Vagina (tissue), 2 donors: Measurements from ENCODE around the gene SMIM28.

Experiments used
- POLR2A ChIP-seq, 2 donors: fragments of 450-650 bp; IDR thresholded peaks; one replicate each; pipeline ENCODE4 v1.6.1; 2017; ENCODE audit warnings: antibody characterized with exemption in 2 of 2, mild to moderate bottlenecking in 2 of 2, moderate library complexity in 2 of 2
- TF ChIP-seq, protein P1 (sequence below), 3 experiments: fragments of 450-650 bp in 2 of 3; fragments of 200-600 bp in 1 of 3; sonication (generic) in 1 of 3; IDR thresholded peaks; one replicate each; pipeline ENCODE4 v1.5.1; 2017 to 2019; ENCODE audit warnings: antibody characterized with exemption in 3 of 3, mild to moderate bottlenecking in 2 of 3, moderate library complexity in 2 of 3

DNA sequence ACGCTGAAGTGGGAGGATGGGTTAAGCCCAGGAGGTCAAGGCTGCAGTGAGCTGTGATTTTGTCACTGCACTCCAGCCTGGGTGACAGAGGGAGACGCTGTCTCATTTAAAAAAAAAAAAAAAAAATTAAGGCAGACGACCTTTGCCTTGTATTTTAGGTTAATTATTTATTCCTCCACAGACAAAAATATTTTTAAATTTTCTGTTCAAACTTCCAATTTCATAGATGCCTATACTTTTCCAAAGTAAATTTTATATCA lies 6.3 kb upstream of the SMIM28 start:
- TF ChIP-seq, protein P1, sequence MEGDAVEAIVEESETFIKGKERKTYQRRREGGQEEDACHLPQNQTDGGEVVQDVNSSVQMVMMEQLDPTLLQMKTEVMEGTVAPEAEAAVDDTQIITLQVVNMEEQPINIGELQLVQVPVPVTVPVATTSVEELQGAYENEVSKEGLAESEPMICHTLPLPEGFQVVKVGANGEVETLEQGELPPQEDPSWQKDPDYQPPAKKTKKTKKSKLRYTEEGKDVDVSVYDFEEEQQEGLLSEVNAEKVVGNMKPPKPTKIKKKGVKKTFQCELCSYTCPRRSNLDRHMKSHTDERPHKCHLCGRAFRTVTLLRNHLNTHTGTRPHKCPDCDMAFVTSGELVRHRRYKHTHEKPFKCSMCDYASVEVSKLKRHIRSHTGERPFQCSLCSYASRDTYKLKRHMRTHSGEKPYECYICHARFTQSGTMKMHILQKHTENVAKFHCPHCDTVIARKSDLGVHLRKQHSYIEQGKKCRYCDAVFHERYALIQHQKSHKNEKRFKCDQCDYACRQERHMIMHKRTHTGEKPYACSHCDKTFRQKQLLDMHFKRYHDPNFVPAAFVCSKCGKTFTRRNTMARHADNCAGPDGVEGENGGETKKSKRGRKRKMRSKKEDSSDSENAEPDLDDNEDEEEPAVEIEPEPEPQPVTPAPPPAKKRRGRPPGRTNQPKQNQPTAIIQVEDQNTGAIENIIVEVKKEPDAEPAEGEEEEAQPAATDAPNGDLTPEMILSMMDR (IDR thresholded peaks at IDR 0.05) = no peak
- TF ChIP-seq POLR2A (IDR thresholded peaks at IDR 0.05) = no peak
